ENCODE data around the gene FASN.

FASN gene

DNA sequence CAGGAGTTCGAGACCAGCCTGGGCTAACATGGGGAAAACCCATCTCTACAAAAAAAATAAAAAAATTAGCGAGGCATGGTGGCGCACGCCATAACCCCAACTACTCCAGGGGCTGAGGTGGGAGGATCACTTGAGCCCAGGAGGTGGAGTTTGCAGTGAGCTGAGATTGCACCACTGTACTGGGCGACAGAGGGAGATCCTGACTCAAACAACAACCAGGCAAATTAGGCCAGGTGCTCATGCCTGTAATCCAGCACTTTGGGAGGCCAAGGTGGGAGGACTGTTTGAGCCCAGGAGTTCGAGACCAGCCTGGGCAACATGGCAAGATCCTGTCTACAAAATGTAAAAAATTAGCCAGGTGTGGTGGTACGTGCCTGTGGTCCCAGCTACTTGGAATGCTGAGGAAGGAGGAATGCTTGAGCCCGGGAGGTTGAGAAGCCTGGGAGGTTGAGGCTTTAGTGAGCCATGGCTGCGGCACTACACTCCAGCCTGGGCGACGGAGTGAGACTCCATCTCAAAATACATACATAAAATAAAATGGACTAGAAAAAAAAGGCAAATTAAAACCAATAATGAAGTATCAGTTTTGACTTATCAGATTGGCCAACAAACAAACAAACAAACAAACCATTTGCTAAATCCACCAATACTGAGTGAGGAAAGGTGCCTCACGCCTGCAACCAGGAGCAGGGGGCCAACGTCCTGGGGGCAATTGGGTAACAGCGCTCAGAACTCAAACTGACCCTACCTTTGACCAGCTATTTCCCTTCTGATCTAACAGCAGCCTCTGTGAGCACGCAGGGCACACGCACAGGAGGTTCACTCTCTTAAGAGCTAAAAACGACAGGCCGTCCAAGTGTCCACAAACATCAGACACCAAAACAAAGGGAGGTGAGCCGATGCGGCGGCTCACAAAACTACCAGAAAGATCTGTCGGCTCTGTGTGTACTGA is 19.4 kb upstream of the FASN start:
- DNase-seq = no peak

- no peak for DNase-seq
Observed at GRCh38 chr17:82116246-82116645, 18.2 kb upstream of the FASN start.

DNA sequence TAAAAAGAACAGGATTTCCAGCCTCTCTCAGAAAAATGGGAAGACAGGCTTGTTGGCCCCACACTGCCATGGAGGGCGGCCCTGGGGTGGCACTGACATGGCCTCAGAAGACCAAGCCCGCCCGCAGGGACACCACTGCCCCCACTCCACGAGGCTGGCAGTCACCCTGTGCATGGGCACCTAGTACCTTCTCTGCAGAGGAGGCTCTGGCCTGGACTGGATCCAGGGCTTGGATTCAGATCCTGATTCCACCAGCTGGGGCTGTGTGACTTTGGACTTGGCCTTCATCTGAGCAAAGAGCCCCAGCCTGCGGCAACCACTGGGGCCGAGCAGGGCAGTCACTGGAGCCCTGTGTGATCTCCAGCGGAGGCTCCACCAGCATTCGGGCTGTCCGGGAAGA is 16.8 kb upstream of the FASN start:
- no peak for DNase-seq

DNA sequence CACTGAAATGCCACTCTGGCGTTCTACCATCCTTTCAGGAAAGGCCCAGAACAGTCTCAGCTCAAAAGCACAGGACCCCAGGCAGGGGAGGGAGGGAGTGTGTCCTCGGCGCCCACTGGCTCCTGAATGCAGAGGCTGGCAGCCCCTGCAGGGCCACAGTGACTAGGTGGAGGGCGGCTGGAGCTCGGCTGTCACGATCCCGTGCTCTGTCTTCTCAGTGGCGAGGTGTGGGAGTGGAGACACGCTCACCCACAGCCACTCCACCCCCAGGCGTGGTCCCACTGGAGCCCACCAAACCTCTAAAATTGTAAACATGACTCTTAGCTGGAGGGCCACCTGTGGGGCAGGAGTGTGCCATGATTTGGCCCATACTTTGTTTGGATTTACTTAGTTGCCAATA is 16.4 kb upstream of the FASN start:
- DNase-seq = no peak

DNA sequence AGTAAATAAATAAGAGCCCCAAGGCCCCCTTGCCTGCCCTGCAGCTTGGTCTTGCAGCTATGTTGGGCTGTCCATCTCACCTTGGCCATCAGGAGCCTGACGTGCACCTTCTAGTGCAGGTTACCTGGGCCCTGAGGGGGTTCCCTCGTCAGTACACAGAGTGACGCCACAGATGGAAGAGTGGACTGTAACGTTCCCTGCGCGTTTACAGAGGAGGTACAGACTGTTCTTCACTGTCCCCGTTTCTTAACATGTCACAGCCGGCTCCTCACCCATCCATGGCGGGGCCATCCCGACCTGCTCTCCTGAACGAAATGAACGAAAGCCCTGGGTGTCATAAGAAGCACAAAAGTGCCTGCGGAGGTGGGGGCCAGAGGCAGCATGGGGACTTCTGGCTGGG is 15.9 kb upstream of the FASN start:
- DNase-seq = no peak

GRCh38 chr17:82113422-82113821 is 15.4 kb upstream of the FASN start:
- DNase-seq = no peak

- no peak for DNase-seq
Observed at GRCh38 chr17:82112914-82113311, 14.9 kb upstream of the FASN start.

GRCh38 chr17:82112181-82112913 is 14.3 kb upstream of the FASN start:
- no peak for DNase-seq

- no peak for DNase-seq
Observed at GRCh38 chr17:82110298-82110697, 12.3 kb upstream of the FASN start.

DNA sequence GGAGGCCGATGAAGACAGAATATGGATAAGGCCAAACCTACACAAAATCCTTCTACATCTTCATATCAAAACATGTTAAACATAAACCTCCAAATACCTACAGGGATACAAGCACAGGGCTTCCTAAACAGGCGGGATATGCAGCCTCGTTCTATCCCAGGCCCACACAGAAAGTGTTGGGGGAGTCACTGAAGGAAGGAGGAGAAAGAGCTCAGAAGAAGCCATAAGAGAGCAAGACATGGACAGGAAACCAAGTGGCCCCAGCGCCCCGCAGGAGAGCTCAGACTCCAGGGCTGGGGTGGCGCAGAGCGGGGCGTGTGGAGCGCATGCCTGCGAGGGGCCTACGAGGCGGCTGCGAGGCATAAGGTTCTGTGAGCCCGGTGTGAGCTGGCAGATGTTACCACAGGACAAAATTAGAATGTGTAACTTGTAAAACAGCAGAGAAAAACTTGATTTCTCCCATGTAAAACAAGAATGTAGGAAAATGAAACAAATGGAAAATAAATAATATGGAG is 11.0 kb upstream of the FASN start:
- no peak for DNase-seq

- DNase-seq = no peak
Observed at GRCh38 chr17:82108496-82108945, 10.5 kb upstream of the FASN start.

- DNase-seq = no peak
Observed at GRCh38 chr17:82108038-82108437, 10.0 kb upstream of the FASN start.

DNA sequence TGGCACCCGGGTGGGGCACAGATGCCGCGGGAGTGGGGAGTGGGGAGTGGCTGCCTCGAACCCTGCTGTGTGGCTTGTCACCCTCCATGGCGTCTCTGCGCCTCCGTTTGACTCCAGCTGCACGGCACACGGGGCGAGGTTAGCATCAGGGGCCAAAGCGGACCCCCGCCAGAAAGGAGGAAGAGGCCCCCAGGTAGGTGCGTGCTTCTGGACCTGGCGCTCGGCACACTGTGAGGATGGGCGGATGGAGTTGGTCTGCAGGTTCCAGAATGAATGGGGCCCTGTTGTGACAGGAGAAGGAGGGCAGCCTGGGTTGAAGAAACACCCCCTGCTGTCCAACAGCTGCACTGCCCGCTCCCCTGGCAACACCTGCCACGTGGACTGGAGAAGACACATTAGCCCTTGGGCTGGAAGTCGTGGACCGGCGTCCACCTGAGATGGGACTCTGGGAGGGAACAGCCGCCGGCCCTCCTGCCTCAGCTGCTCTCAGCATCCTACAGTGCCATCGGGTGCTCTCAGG is 9.4 kb upstream of the FASN start:
- DNase-seq = no peak

- no peak for DNase-seq
Observed at GRCh38 chr17:82106688-82107305, 8.8 kb upstream of the FASN start.

GRCh38 chr17:82105882-82106687 is 8.0 kb upstream of the FASN start:
- DNase-seq = no peak

DNA sequence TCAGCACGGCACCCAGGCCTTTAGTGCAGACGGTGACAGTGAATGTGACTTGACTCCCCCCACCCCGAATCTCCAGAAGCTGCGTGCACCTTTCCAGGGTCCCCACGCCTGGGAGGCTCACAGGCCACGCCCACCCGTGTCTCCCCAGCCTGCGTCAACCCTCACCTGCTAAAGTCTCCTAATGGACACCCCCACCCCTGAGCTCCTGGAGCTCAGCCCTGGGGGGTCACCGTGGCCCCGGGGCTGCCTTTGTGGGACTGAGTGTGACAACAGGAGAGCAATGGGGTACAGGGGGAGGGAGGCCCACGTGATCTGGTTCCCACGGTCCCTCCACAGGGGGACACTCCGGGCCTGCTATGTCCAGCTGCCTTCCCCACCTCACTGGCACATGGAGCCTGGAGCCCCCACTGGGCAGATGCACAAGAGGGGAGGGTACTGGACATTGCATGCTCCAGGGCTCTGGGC is 7.4 kb upstream of the FASN start:
- DNase-seq = no peak

DNA sequence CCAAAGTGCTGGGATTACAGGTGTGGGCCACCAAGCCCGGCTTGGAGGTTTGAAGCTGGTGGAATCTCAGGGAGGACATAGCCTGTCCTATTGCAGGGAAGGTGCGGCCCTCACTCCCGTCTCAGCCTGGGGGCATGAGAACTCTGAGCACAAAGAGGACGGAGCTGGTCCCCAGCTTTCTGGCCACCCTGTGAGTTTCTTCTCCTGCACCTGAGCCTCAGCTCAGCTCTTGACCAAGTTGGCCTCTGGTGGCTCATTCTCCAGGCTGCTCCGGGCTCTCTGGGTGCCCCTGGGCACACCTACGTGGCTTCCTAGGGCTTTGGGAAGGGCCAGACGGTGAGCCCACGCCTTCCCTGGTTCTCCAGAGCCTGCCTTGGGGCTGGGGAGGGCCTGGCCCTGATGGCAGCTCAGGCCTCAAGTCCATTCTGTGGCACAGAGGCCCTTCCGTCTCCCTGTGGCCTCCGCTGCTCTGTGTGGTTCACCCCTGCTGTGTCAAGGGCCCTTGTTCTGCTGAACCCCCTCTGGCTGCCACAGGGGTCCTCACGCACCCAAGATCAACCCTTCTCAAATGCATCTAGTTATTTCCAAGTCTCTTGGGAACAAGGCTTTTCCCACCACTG is 6.9 kb upstream of the FASN start:
- DNase-seq = no peak

DNA sequence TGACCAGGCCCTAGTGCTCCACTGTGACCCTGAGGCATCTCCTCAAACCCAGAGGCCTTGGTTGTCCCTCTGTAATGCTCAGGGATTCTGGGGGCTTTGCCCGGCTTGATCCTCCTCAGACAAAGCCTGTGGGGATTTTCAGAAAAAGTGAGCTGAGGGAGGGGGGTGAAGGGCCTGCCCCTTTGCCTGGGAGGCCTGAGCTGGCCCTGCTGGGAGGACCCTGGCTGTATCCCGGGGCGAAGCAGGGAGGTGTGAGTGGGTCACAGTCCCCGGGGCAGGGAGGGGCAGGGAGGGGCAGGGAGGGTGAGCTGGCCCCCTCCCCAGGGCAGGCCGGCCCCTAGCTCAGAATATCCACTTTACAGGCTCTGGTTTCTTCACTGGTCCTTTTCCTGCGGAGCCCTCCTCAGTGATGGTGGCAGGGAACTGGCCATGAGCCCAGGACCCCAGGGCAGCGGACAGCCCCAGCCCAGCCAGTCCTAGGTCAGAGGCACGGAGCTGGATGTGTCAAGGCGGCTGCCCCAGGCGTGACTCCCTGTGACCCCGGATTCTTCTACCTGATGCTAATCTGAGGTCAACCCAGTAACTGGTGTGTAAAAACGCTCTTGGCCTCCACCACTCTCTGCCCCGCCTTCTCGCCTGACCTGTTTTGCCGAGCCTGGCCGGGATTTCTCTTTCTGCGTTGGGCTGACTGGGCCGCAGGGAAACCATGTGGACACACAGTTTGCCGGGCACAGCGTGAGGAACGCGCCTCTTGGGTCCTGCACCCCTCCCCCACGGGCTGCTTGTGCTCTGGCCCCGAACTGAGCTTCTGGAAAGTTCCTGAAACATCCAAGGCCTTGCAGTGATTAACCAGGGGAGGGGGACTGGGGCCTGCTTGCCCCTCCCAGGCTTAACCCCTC is 5.8 kb upstream of the FASN start:
- peak; percentile 47 for DNase-seq

- DNase-seq = no peak
Observed at GRCh38 chr17:82101767-82102679, 4.0 kb upstream of the FASN start.

Measured in midbrain (tissue), 1 donor.